ENCODE results near the gene APOM. TPM values are rescaled to one million over a fixed set of nuclear protein-coding genes. Genes with fewer than 3 reads are reported as not detected.

APOM gene
- total and polyA plus RNA-seq, 8 donors, result 0.62 to 5.0 (median 1.2) TPM

- FAIRE-seq (no peak), ATAC-seq (no peak), DNase-seq (no peak)
- Histone ChIP-seq H3K4me3 (no peak overlapping the region), H3K27ac (no peak overlapping the region), H3K4me1 (no peaks in the 10 kb centered on the region), H3K9me3 (no peaks in the 10 kb centered on the region), H3K36me3 (peaks cover 18 to 83% (median 72%) of the 10 kb centered on the region in 3 donors), H3K27me3 (no peaks in the 10 kb centered on the region)
- intact Hi-C loops (cut with DNase I), result no loop called here
- no peak for TF ChIP-seq CTCF (IDR thresholded peaks at IDR 0.05)
- 90 to 94% methylated on average over 25 of the region's 25 CpGs for WGBS, 2 donors
Observed at GRCh38 chr6:31630177-31630934, 25.3 kb upstream of the APOM start.

- peak in 1 of 6 donors; percentile 66 for DNase-seq
- Histone ChIP-seq H3K36me3 (peaks cover 16 to 83% (median 72%) of the 10 kb centered on the region in 3 donors), H3K27ac (no peak overlapping the region), H3K27me3 (no peaks in the 10 kb centered on the region), H3K9me3 (no peaks in the 10 kb centered on the region), H3K4me3 (no peak overlapping the region), H3K4me1 (no peaks in the 10 kb centered on the region)
- 89% methylated on average over 16 of the region's 16 CpGs for WGBS, 2 donors
- no peak for TF ChIP-seq CTCF (IDR thresholded peaks at IDR 0.05)
- FAIRE-seq, result no peak
- intact Hi-C loops (cut with DNase I), result no loop called here
- no peak for ATAC-seq
Observed at GRCh38 chr6:31631209-31631608, 24.5 kb upstream of the APOM start.

- intact Hi-C loops (cut with DNase I), result no loop called here
- peak in 1 of 6 donors; percentile 69 for DNase-seq
- H3K4me3 ChIP-seq, result no peak overlapping the region
- TF ChIP-seq CTCF (IDR thresholded peaks at IDR 0.05), result no peak
- 92 to 94% methylated on average over 30 to 32 of the region's 32 CpGs for WGBS, 2 donors
- no peak overlapping the region for H3K27ac ChIP-seq
- peaks cover 14 to 83% (median 72%) of the 10 kb centered on the region in 3 donors for H3K36me3 ChIP-seq
- no peaks in the 10 kb centered on the region for H3K9me3 ChIP-seq
- H3K27me3 ChIP-seq, result no peaks in the 10 kb centered on the region
- FAIRE-seq, result no peak
- peak in 1 of 4 donors; percentile 4 for ATAC-seq
- no peaks in the 10 kb centered on the region for H3K4me1 ChIP-seq
Observed at GRCh38 chr6:31631681-31632278, 23.9 kb upstream of the APOM start.

- Histone ChIP-seq H3K27ac (no peak overlapping the region), H3K36me3 (peaks cover 16 to 83% (median 72%) of the 10 kb centered on the region in 3 donors), H3K27me3 (no peaks in the 10 kb centered on the region), H3K4me3 (no peak overlapping the region), H3K4me1 (no peaks in the 10 kb centered on the region), H3K9me3 (no peaks in the 10 kb centered on the region)
- DNase-seq, result no peak
- ATAC-seq, result peak in 2 of 4 donors; percentile 4
- no peak for TF ChIP-seq CTCF (IDR thresholded peaks at IDR 0.05)
- intact Hi-C loops (cut with DNase I), result no loop called here
- FAIRE-seq, result no peak
- WGBS, 2 donors, result 89 to 93% methylated on average over 26 of the region's 26 CpGs
Observed at GRCh38 chr6:31632279-31632946, 23.3 kb upstream of the APOM start.

Measured in pancreas (tissue), 10 donors.